Measurements from ENCODE around the gene CDC20. TPM values are rescaled to one million over a fixed set of nuclear protein-coding genes. Genes with fewer than 3 reads are reported as not detected.

Gene CDC20
- total and polyA plus RNA-seq, 2 of the 8 experiments (the other 6 are each of a cell fraction or from before 2014, with no cell fraction given), result 214 to 221 TPM

GRCh38 chr1:43410571-43410970 is 51.8 kb downstream of the CDC20 start:
- no peak overlapping the region for H3K23ac ChIP-seq (ENCODE audit: insufficient read length)
- FAIRE-seq (no peak), DNase-seq (ENCODE audit: low read depth in 1 of 2, low spot score in 2 of 2) (no peak)
- POLR2A ChIA-PET (ENCODE audit: partially characterized antibody), result no interaction called here
- H3K4me1 ChIP-seq (replicated peaks in 1 of 4; ENCODE audit: control insufficient read depth in 3 of 4, insufficient read depth in 4 of 4, low read length in 3 of 4), result no peaks in the 10 kb centered on the region
- no peaks in the 10 kb centered on the region for H3K79me2 ChIP-seq (ENCODE audit: control insufficient read depth in 1 of 2, insufficient read depth in 2 of 2, low read length in 2 of 2)
- H2AK5ac ChIP-seq (ENCODE audit: low read depth, low read length), result no peak overlapping the region
- peaks cover 0 to 6% (median 2%) of the 10 kb centered on the region in 4 experiments; a peak in 3 of 8 replicates for H3K36me3 ChIP-seq (ENCODE audit: control insufficient read depth in 2 of 4, insufficient read depth in 4 of 4, low read length in 3 of 4)
- H3K4me3 ChIP-seq (ENCODE audit: extremely low read depth in 1 of 4, insufficient read depth in 2 of 4, low read depth in 3 of 4, low read length in 4 of 4), result no peak overlapping the region
- no peaks in the 10 kb centered on the region for H3K79me1 ChIP-seq (ENCODE audit: low read depth, low read length)
- no peak overlapping the region for H2BK12ac ChIP-seq (ENCODE audit: low read depth, low read length)
- no peak overlapping the region for H4K91ac ChIP-seq (replicated peaks; ENCODE audit: insufficient read length, low read length)
- no peak overlapping the region for H3K4ac ChIP-seq (replicated peaks; ENCODE audit: insufficient read length, low read depth, low read length)
- H3K4me2 ChIP-seq (ENCODE audit: insufficient read depth in 1 of 2, low read depth in 2 of 2, low read length in 2 of 2), result no peak overlapping the region
- no peak overlapping the region for H2BK20ac ChIP-seq (ENCODE audit: low read length)
- no peak overlapping the region for H4K8ac ChIP-seq (ENCODE audit: extremely low read depth, insufficient read depth, low read length)
- no peak overlapping the region for H4K5ac ChIP-seq (ENCODE audit: insufficient read length, low read depth, low read length)
- H3K9ac ChIP-seq (replicated peaks in 1 of 4; ENCODE audit: extremely low read depth in 1 of 4, low read depth in 3 of 4, low read length in 3 of 4), result no peak overlapping the region
- no peaks in the 10 kb centered on the region for H3K9me3 ChIP-seq (ENCODE audit: insufficient read depth in 2 of 2, low read depth in 1 of 2, low read length in 1 of 2)
- H3K14ac ChIP-seq (ENCODE audit: insufficient read length), result no peak overlapping the region
- CTCF ChIA-PET (ENCODE audit: partially characterized antibody), result interaction anchor here (1.7 to 6.8 kb wide), 2 partner anchors 10 to 183 kb away, joined by 4 to 131 read pairs; no protein-coding TSS in a partner anchor
- H4K20me1 ChIP-seq (replicated peaks in 1 of 2; ENCODE audit: control insufficient read depth in 1 of 2, insufficient read depth in 2 of 2, low read length in 2 of 2), result no peaks in the 10 kb centered on the region
- no peak overlapping the region for H3K18ac ChIP-seq (ENCODE audit: extremely low read depth, low read length)
- no peak overlapping the region for H3K27ac ChIP-seq (ENCODE audit: low read depth, low read length)
- H2BK5ac ChIP-seq (ENCODE audit: low read depth, low read length), result no peak overlapping the region
- H3K27me3 ChIP-seq (replicated peaks in 1 of 4; ENCODE audit: control insufficient read depth in 3 of 4, extremely low read depth in 1 of 4, insufficient read depth in 3 of 4, low read length in 3 of 4), result no peaks in the 10 kb centered on the region
- no peak overlapping the region for H2BK120ac ChIP-seq (replicated peaks; ENCODE audit: low read depth, low read length)
- no peak overlapping the region for H2BK15ac ChIP-seq (ENCODE audit: low read length)
- no peak overlapping the region for H3K56ac ChIP-seq (replicated peaks; ENCODE audit: insufficient read length, low read depth, low read length)
- H2AFZ ChIP-seq (ENCODE audit: low read length), result no peak overlapping the region
- 94% methylated on average over 3 of the region's 3 CpGs; no CpG with 5 or more reads in 1 of the 2 experiments for WGBS, 2 experiments (ENCODE audit: extremely low coverage in 1 of 2, insufficient coverage in 1 of 2, insufficient read length in 1 of 2, insufficient replicate concordance in 2 of 2, low coverage in 1 of 2, low lambda C conversion rate in 2 of 2, missing lambda C conversion rate in 1 of 2)
- H3K23me2 ChIP-seq (ENCODE audit: low read depth, low read length), result no peaks in the 10 kb centered on the region
- no peak for TF ChIP-seq EP300 (IDR thresholded peaks at IDR 0.05; ENCODE audit: borderline replicate concordance in 1 of 2, low read depth in 2 of 2, low read length in 2 of 2)
- TF ChIP-seq CHD2 (IDR thresholded peaks at IDR 0.05; ENCODE audit: low read length), result no peak
- no peak for TF ChIP-seq HDAC2 (IDR thresholded peaks at IDR 0.05; ENCODE audit: borderline replicate concordance in 1 of 2, low read depth in 2 of 2, low read length in 2 of 2)
- TF ChIP-seq RXRA (IDR thresholded peaks at IDR 0.05; ENCODE audit: insufficient read depth, low read depth, low read length), result no peak
- TF ChIP-seq HDAC6 (IDR thresholded peaks at IDR 0.05; ENCODE audit: low read depth, low read length), result no peak
- no peak for TF ChIP-seq NANOG (IDR thresholded peaks at IDR 0.05; ENCODE audit: insufficient read depth, low read depth, low read length, poor library complexity, severe bottlenecking)
- no peak for TF ChIP-seq EZH2 (IDR thresholded peaks at IDR 0.05; ENCODE audit: low read depth, low read length, severe bottlenecking)
- TF ChIP-seq CHD1 (IDR thresholded peaks at IDR 0.05; ENCODE audit: low read depth, low read length), result no peak
- TF ChIP-seq SUZ12 (IDR thresholded peaks at IDR 0.05; ENCODE audit: low read length), result no peak
- no peak for TF ChIP-seq POU5F1 (IDR thresholded peaks at IDR 0.05; ENCODE audit: low read depth, low read length)
- TF ChIP-seq TEAD4 (IDR thresholded peaks at IDR 0.05; ENCODE audit: low read depth, low read length), result no peak
- TF ChIP-seq KDM1A (IDR thresholded peaks at IDR 0.05; ENCODE audit: borderline replicate concordance, low read length), result no peak
- TF ChIP-seq JUND (IDR thresholded peaks at IDR 0.05; ENCODE audit: low read length), result no peak
- TF ChIP-seq JUN (IDR thresholded peaks at IDR 0.05; ENCODE audit: low read depth, low read length), result no peak

Data from H1 (cell line).